OCI-LY7 (cell line): ENCODE results near the gene NME2. TPM values are rescaled to one million over a fixed set of nuclear protein-coding genes. Genes with fewer than 3 reads are reported as not detected.

ENCODE experiments used
- BruUV-seq: library from RNA; stranded (reverse); fragments of 400-500 nt; replicated peaks from 2 replicates; lab custom pipeline; 2021; lab: Mats Ljungman, UMichigan
- CTCF ChIA-PET: fragments of 300-600 bp; sonication (Branson Sonifier 250); formaldehyde crosslinking; loops from one replicate; lab custom pipeline; 2022; ENCODE audit warnings: antibody characterized with exemption; ENCODE audit not compliant: unreplicated experiment; lab: Charles Lee
- POLR2A ChIA-PET: fragments of 300-600 bp; sonication (Branson Sonifier 250); formaldehyde crosslinking; loops from one replicate; lab custom pipeline; 2022; ENCODE audit warnings: antibody characterized with exemption; lab: Charles Lee
- DNase-seq: peaks from one replicate; pipeline ENCODE4 v3.0.0-alpha.2; 2015; ENCODE audit warnings: low spot score
- H2AFZ ChIP-seq: fragments of 200-600 bp; sonication (generic), shearing (Covaris generic); 2 replicates; pipeline ENCODE4 v1.6.1; 2014; ENCODE audit warnings: mild to moderate bottlenecking, antibody characterized with exemption, low read length, moderate library complexity
- H3K27ac ChIP-seq: fragments of 200-600 bp; sonication (generic); 2 replicates; pipeline ENCODE4 v1.5.1; 2014; ENCODE audit warnings: mixed run types, low read depth, mild to moderate bottlenecking, moderate library complexity, low read length, inconsistent platforms; ENCODE audit not compliant: poor library complexity, severe bottlenecking
- H3K36me3 ChIP-seq: fragments of 200-600 bp; sonication (generic); 2 replicates; pipeline ENCODE4 v1.6.1; 2014; ENCODE audit warnings: mild to moderate bottlenecking, antibody characterized with exemption, low read length, moderate library complexity, mixed read lengths; ENCODE audit not compliant: insufficient read depth
- H3K4me1 ChIP-seq: fragments of 200-600 bp; sonication (generic); 2 replicates; pipeline ENCODE4 v1.5.1; 2014; ENCODE audit warnings: mild to moderate bottlenecking, low read length; ENCODE audit not compliant: insufficient read depth, poor library complexity, severe bottlenecking
- H3K4me2 ChIP-seq: fragments of 200-600 bp; sonication (generic); 2 replicates; pipeline ENCODE4 v1.6.1; 2014; ENCODE audit warnings: mild to moderate bottlenecking, low read length
- H3K4me3 ChIP-seq: fragments of 200-600 bp; sonication (generic); 2 replicates; pipeline ENCODE4 v1.5.1; 2014; ENCODE audit warnings: mild to moderate bottlenecking, low read depth, low read length; ENCODE audit not compliant: poor library complexity, severe bottlenecking
- H3K79me2 ChIP-seq: fragments of 200-600 bp; sonication (generic); 2 replicates; pipeline ENCODE4 v1.6.1; 2016; ENCODE audit warnings: low read depth, mild to moderate bottlenecking, low read length, moderate library complexity, mixed read lengths; ENCODE audit not compliant: insufficient read depth
- H3K9me2 ChIP-seq: fragments of 200-600 bp; sonication (generic); 2 replicates; pipeline ENCODE4 v1.6.1; 2016; ENCODE audit warnings: mild to moderate bottlenecking, low read length, mixed read lengths; ENCODE audit not compliant: insufficient read depth
- H3K9me3 ChIP-seq: fragments of 200-600 bp; sonication (generic); 2 replicates; pipeline ENCODE4 v1.6.1; 2014; ENCODE audit warnings: mild to moderate bottlenecking, mixed run types, low read length, mixed read lengths
- H4K20me1 ChIP-seq: fragments of 200-600 bp; sonication (generic); 2 replicates; pipeline ENCODE4 v1.6.1; 2014; ENCODE audit warnings: mild to moderate bottlenecking, antibody characterized with exemption, low read length, moderate library complexity, mixed read lengths; ENCODE audit not compliant: insufficient read depth
- EZH2phosphoT487 ChIP-seq: fragments of 200-600 bp; sonication (generic); IDR thresholded peaks from 2 replicates; pipeline ENCODE4 v1.6.1; 2018; ENCODE audit warnings: low read depth, borderline replicate concordance, mild to moderate bottlenecking, mixed run types, antibody characterized with exemption, low read length, moderate library complexity, mixed read lengths
- intact Hi-C: fragments of 100-400 bp; cut with micrococcal nuclease; formaldehyde crosslinking; loops from one replicate; pipeline ENCODE4 v1.10.0; 2022; ENCODE audit not compliant: unreplicated experiment
- total RNA-seq, 2 experiments: library from RNA; depleted of rRNA in 1 of 2; stranded (reverse); fragments of >200 nt in 1 of 2; shearing (Covaris generic) in 1 of 2; gene quantifications; 2 replicates each; pipeline ENCODE4 v1.2.3, GENCODE V29; 2014 to 2022
- TF ChIP-seq, protein P1 (sequence below): fragments of 200-600 bp; sonication (generic); conservative IDR thresholded peaks from 2 replicates; pipeline ENCODE4 v1.5.1; 2014; ENCODE audit warnings: mild to moderate bottlenecking, antibody characterized with exemption, low read length, moderate library complexity, mixed read lengths

NME2 gene
- total RNA-seq, 2 experiments from 2014 or later: 369 to 582 TPM

DNA sequence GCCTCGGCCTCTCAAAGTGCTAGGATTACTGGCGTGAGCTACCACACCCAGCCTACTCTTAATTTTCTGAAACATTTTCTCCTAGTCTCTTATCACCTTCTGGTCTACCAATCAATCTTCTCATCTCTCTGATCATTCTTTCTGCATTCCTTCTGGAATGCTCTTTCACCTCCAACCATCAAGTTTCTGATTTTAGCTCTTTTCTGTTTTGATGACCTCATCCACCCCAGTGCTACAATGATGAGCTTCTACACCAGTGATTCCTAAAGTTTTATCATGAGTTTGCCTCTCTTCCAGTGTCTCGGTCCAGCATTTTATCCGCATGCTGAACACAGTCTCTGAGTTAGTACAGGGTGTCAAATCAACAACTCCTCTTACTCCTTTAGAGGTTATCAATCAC lies 31.5 kb downstream of the NME2 start:
- no peaks in the 10 kb centered on the region for H3K79me2 ChIP-seq
- TF ChIP-seq, protein P1, sequence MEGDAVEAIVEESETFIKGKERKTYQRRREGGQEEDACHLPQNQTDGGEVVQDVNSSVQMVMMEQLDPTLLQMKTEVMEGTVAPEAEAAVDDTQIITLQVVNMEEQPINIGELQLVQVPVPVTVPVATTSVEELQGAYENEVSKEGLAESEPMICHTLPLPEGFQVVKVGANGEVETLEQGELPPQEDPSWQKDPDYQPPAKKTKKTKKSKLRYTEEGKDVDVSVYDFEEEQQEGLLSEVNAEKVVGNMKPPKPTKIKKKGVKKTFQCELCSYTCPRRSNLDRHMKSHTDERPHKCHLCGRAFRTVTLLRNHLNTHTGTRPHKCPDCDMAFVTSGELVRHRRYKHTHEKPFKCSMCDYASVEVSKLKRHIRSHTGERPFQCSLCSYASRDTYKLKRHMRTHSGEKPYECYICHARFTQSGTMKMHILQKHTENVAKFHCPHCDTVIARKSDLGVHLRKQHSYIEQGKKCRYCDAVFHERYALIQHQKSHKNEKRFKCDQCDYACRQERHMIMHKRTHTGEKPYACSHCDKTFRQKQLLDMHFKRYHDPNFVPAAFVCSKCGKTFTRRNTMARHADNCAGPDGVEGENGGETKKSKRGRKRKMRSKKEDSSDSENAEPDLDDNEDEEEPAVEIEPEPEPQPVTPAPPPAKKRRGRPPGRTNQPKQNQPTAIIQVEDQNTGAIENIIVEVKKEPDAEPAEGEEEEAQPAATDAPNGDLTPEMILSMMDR: no peak
- TF ChIP-seq EZH2phosphoT487: no peak
- POLR2A ChIA-PET: no interaction called here
- peaks cover 86% of the 10 kb centered on the region for H3K36me3 ChIP-seq
- H4K20me1 ChIP-seq: no peaks in the 10 kb centered on the region
- H3K4me1 ChIP-seq: no peaks in the 10 kb centered on the region
- CTCF ChIA-PET: no interaction called here
- no peak overlapping the region for H3K4me2 ChIP-seq
- intact Hi-C loops: no loop called here
- no peaks in the 10 kb centered on the region for H3K9me3 ChIP-seq
- no peaks in the 10 kb centered on the region for H3K9me2 ChIP-seq
- no TSS peak for BruUV-seq
- DNase-seq: no peak
- no peak overlapping the region for H3K27ac ChIP-seq
- no peak overlapping the region for H3K4me3 ChIP-seq
- H2AFZ ChIP-seq: no peak overlapping the region

DNA sequence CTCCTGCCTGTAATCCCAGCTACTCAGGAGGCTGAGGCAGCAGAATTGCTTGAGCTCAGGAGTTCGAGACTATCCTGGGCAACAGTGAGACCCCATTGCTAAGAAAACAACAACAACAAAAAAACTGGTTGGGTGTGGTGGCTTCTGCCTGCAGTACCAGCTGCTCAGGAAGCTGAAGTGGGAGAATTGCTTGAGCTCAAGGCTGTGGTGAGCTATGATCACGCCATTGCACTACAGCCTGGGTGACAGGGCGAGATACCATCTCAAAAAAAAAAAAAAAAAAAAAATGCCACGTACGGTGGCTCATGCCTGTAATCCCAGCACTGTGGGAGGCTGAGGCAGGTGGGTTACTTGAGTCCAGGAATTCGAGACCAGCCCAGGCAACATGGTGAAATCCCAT lies 34.1 kb downstream of the NME2 start:
- Histone ChIP-seq H3K9me2 (no peaks in the 10 kb centered on the region), H2AFZ (no peak overlapping the region), H3K4me2 (no peak overlapping the region), H3K36me3 (peaks cover 83% of the 10 kb centered on the region), H4K20me1 (no peaks in the 10 kb centered on the region), H3K79me2 (no peaks in the 10 kb centered on the region), H3K4me1 (no peaks in the 10 kb centered on the region), H3K9me3 (no peaks in the 10 kb centered on the region), H3K27ac (no peak overlapping the region), H3K4me3 (no peak overlapping the region)
- BruUV-seq: no TSS peak
- intact Hi-C loops: no loop called here
- TF ChIP-seq, protein P1: no peak
- no peak for TF ChIP-seq EZH2phosphoT487
- DNase-seq: no peak
- CTCF ChIA-PET: no interaction called here
- POLR2A ChIA-PET: no interaction called here

DNA sequence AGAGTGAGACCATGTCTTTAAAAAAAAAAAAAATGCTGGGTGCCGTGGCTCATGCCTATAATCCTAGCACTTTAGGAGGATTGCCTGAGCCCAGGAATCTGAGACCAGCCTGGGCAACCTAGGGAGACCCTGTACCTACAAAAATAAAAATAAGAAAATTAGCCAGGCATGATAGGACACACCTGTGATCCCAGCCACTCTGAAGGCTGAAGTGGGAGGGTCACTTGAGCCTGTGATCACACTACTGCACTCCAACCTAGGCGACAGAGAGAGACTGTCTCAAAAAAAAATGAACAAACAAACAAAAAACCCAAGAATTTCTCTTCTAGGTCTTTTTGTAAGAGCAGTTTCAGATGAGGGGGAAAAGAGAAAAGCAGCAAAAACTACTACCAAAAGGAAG lies 34.6 kb downstream of the NME2 start:
- H3K4me2 ChIP-seq: no peak overlapping the region
- no peak overlapping the region for H2AFZ ChIP-seq
- H3K4me3 ChIP-seq: no peak overlapping the region
- intact Hi-C loops: no loop called here
- ChIA-PET CTCF (no interaction called here), POLR2A (no interaction called here)
- TF ChIP-seq, protein P1: no peak
- no peak for TF ChIP-seq EZH2phosphoT487
- no TSS peak for BruUV-seq
- H3K36me3 ChIP-seq: peaks cover 84% of the 10 kb centered on the region
- no peaks in the 10 kb centered on the region for H4K20me1 ChIP-seq
- H3K9me2 ChIP-seq: no peaks in the 10 kb centered on the region
- H3K79me2 ChIP-seq: no peaks in the 10 kb centered on the region
- H3K27ac ChIP-seq: no peak overlapping the region
- H3K4me1 ChIP-seq: no peaks in the 10 kb centered on the region
- no peak for DNase-seq
- no peaks in the 10 kb centered on the region for H3K9me3 ChIP-seq
